Measurements from ENCODE around the gene NPAS2.

Gene NPAS2

DNA sequence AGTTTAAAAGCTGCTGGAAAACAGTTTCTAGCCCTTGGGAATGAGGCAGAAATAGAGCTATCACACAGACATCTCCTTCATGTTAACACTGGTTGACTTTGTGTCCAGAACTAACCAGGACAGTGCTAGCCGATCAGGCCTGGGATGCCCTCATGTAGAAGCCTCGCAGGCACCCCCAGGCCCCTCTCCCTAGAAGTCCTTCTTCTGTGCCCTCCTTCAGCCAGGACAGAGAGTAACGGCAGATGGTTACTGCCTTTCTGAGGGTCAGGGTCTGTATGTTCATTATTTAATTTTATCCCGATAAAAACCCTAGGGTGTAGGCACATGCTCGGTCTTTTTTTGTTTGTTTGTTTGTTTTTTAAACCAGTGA lies 171.4 kb downstream of the NPAS2 start:
- no peaks in the 10 kb centered on the region for H3K79me1 ChIP-seq (ENCODE audit: low read length)
- H3K18ac ChIP-seq (ENCODE audit: low read length), result no peak overlapping the region
- no peaks in the 10 kb centered on the region for H3K79me2 ChIP-seq (ENCODE audit: control insufficient read depth, insufficient read depth, low read length)
- no peak for DNase-seq
- no peaks in the 10 kb centered on the region for H3K4me1 ChIP-seq (ENCODE audit: control insufficient read depth, low read depth, low read length)
- H2BK120ac ChIP-seq (ENCODE audit: low read depth, low read length), result no peak overlapping the region
- no peak overlapping the region for H3K4me3 ChIP-seq (ENCODE audit: low read length)
- H3K4ac ChIP-seq (ENCODE audit: low read depth, low read length), result no peak overlapping the region
- no peak overlapping the region for H2BK5ac ChIP-seq (ENCODE audit: low read length)
- no peak overlapping the region for H3K23ac ChIP-seq (ENCODE audit: low read length)
- no peak overlapping the region for H4K8ac ChIP-seq (ENCODE audit: low read depth, low read length)
- H3K4me2 ChIP-seq (ENCODE audit: low read length), result no peak overlapping the region
- no peak overlapping the region for H3K56ac ChIP-seq (ENCODE audit: low read length)
- no peaks in the 10 kb centered on the region for H3K27me3 ChIP-seq (ENCODE audit: insufficient read depth, low read length, poor library complexity)
- no peak overlapping the region for H3K9ac ChIP-seq (ENCODE audit: low read length)
- no peak overlapping the region for H2BK15ac ChIP-seq (replicated peaks; ENCODE audit: low read depth)
- no peak overlapping the region for H2AK5ac ChIP-seq (ENCODE audit: low read length)
- no peaks in the 10 kb centered on the region for H3K36me3 ChIP-seq (ENCODE audit: control insufficient read depth, insufficient read depth, low read length)
- WGBS (ENCODE audit: extremely low coverage, insufficient coverage, low lambda C conversion rate), result no CpG with 5 or more reads among the region's 5 CpGs
- H3K27ac ChIP-seq (ENCODE audit: low read depth, low read length), result no peak overlapping the region
- H4K5ac ChIP-seq (ENCODE audit: low read length), result no peak overlapping the region

DNA sequence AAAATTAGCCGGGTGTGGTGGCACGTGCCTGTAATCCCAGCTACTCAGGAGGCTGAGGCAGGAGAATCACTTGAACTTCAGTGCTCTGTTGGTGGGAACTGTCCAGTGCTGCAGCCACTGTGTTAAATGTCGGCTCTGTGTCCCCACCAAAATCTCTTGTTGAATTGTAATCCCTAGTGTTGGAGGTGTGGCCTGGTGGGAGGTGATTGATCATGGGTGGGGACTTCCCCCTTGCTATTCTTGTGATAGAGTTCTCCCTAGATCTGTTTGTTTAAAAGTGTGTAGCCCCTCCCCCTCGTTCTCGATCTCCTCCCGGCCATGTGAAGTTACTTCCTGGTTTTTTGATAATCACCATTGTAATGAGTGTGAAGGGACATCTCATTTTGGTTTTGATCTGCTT lies 172.3 kb downstream of the NPAS2 start:
- Histone ChIP-seq H3K79me1 (ENCODE audit: low read length) (no peaks in the 10 kb centered on the region), H3K27me3 (ENCODE audit: insufficient read depth, low read length, poor library complexity) (no peaks in the 10 kb centered on the region), H2BK5ac (ENCODE audit: low read length) (no peak overlapping the region), H3K36me3 (ENCODE audit: control insufficient read depth, insufficient read depth, low read length) (no peaks in the 10 kb centered on the region), H2BK120ac (ENCODE audit: low read depth, low read length) (no peak overlapping the region), H3K18ac (ENCODE audit: low read length) (no peak overlapping the region), H3K9ac (ENCODE audit: low read length) (no peak overlapping the region), H4K5ac (ENCODE audit: low read length) (no peak overlapping the region), H3K4me1 (ENCODE audit: control insufficient read depth, low read depth, low read length) (no peaks in the 10 kb centered on the region), H2BK15ac (replicated peaks; ENCODE audit: low read depth) (no peak overlapping the region), H3K4me2 (ENCODE audit: low read length) (no peak overlapping the region), H4K8ac (ENCODE audit: low read depth, low read length) (no peak overlapping the region), H3K56ac (ENCODE audit: low read length) (no peak overlapping the region), H3K79me2 (ENCODE audit: control insufficient read depth, insufficient read depth, low read length) (no peaks in the 10 kb centered on the region), H3K4ac (ENCODE audit: low read depth, low read length) (no peak overlapping the region), H3K4me3 (ENCODE audit: low read length) (no peak overlapping the region), H2AK5ac (ENCODE audit: low read length) (no peak overlapping the region), H3K23ac (ENCODE audit: low read length) (no peak overlapping the region), H3K27ac (ENCODE audit: low read depth, low read length) (no peak overlapping the region)
- no peak for DNase-seq
- WGBS (ENCODE audit: extremely low coverage, insufficient coverage, low lambda C conversion rate), result no CpG with 5 or more reads among the region's 6 CpGs

DNA sequence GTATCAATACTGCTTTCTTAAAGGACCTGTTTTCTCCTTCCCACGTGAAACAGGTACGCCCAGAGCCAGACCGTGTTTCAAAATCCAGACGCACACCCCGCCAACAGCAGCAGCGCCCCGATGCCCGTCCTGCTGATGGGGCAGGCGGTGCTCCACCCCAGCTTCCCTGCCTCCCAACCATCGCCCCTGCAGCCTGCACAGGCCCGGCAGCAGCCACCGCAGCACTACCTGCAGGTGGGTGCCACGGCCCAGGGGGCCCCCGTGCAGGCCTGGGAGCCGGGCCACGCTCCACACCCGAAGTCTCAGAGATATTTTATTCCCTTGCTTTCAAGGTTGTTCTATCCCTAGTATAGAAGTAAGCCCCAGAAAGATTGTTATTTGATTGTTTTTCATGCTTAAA lies 173.4 kb downstream of the NPAS2 start:
- Histone ChIP-seq H3K4me2 (ENCODE audit: low read length) (no peak overlapping the region), H3K79me1 (ENCODE audit: low read length) (no peaks in the 10 kb centered on the region), H3K4me3 (ENCODE audit: low read length) (no peak overlapping the region), H4K5ac (ENCODE audit: low read length) (no peak overlapping the region), H2AK5ac (ENCODE audit: low read length) (no peak overlapping the region), H2BK15ac (replicated peaks; ENCODE audit: low read depth) (no peak overlapping the region), H2BK120ac (ENCODE audit: low read depth, low read length) (no peak overlapping the region), H3K23ac (ENCODE audit: low read length) (no peak overlapping the region), H4K8ac (ENCODE audit: low read depth, low read length) (no peak overlapping the region), H2BK5ac (ENCODE audit: low read length) (no peak overlapping the region), H3K27ac (ENCODE audit: low read depth, low read length) (no peak overlapping the region), H3K56ac (ENCODE audit: low read length) (no peak overlapping the region), H3K4ac (ENCODE audit: low read depth, low read length) (no peak overlapping the region), H3K4me1 (ENCODE audit: control insufficient read depth, low read depth, low read length) (no peaks in the 10 kb centered on the region), H3K27me3 (ENCODE audit: insufficient read depth, low read length, poor library complexity) (no peaks in the 10 kb centered on the region), H3K79me2 (ENCODE audit: control insufficient read depth, insufficient read depth, low read length) (no peaks in the 10 kb centered on the region), H3K9ac (ENCODE audit: low read length) (no peak overlapping the region), H3K36me3 (ENCODE audit: control insufficient read depth, insufficient read depth, low read length) (no peaks in the 10 kb centered on the region), H3K18ac (ENCODE audit: low read length) (no peak overlapping the region)
- DNase-seq, result no peak
- no CpG with 5 or more reads among the region's 17 CpGs for WGBS (ENCODE audit: extremely low coverage, insufficient coverage, low lambda C conversion rate)

DNA sequence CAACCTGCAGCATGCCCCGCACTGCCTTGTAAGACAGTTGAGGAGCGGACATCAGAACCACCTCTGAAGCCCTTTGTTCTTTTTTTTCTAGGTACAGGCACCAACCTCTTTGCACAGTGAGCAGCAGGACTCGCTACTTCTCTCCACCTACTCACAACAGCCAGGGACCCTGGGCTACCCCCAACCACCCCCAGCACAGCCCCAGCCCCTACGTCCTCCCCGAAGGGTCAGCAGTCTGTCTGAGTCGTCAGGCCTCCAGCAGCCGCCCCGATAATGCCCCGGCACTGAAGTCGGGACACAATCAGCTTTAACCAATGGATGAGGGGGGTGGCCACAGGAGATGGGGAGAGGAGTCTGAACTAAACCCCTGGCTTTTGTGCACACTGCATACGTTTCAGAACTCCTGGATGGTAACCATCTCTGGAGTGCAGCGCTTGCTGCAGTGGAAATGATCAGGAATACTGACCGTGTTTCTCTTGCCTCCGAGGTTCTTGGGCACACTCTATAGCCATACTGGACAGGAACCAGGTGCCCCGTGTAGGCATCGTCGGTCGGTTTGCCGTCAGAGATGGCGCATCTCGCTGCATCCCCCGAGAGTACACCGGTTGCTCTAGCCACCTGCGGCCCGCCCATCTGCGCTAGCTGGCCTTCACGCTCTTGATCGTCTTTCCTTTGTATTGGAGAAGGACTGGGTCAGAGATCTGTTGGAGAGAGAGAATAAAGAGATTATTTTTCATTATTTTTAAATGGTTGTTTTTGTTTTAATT lies 175.6 kb downstream of the NPAS2 start:
- Histone ChIP-seq H3K4ac (ENCODE audit: low read depth, low read length) (no peak overlapping the region), H3K18ac (ENCODE audit: low read length) (no peak overlapping the region), H3K4me1 (ENCODE audit: control insufficient read depth, low read depth, low read length) (no peaks in the 10 kb centered on the region), H3K36me3 (ENCODE audit: control insufficient read depth, insufficient read depth, low read length) (no peaks in the 10 kb centered on the region), H3K4me2 (ENCODE audit: low read length) (no peak overlapping the region), H3K79me1 (ENCODE audit: low read length) (no peaks in the 10 kb centered on the region), H3K9ac (ENCODE audit: low read length) (no peak overlapping the region), H3K79me2 (ENCODE audit: control insufficient read depth, insufficient read depth, low read length) (no peaks in the 10 kb centered on the region), H2BK5ac (ENCODE audit: low read length) (no peak overlapping the region), H3K4me3 (ENCODE audit: low read length) (no peak overlapping the region), H3K23ac (ENCODE audit: low read length) (no peak overlapping the region), H2BK15ac (replicated peaks; ENCODE audit: low read depth) (no peak overlapping the region), H3K27me3 (ENCODE audit: insufficient read depth, low read length, poor library complexity) (no peaks in the 10 kb centered on the region), H4K8ac (ENCODE audit: low read depth, low read length) (no peak overlapping the region), H2BK120ac (ENCODE audit: low read depth, low read length) (no peak overlapping the region), H4K5ac (ENCODE audit: low read length) (no peak overlapping the region), H2AK5ac (ENCODE audit: low read length) (no peak overlapping the region), H3K27ac (ENCODE audit: low read depth, low read length) (no peak overlapping the region), H3K56ac (ENCODE audit: low read length) (no peak overlapping the region)
- no peak for DNase-seq
- no CpG with 5 or more reads among the region's 28 CpGs for WGBS (ENCODE audit: extremely low coverage, insufficient coverage, low lambda C conversion rate)

DNA sequence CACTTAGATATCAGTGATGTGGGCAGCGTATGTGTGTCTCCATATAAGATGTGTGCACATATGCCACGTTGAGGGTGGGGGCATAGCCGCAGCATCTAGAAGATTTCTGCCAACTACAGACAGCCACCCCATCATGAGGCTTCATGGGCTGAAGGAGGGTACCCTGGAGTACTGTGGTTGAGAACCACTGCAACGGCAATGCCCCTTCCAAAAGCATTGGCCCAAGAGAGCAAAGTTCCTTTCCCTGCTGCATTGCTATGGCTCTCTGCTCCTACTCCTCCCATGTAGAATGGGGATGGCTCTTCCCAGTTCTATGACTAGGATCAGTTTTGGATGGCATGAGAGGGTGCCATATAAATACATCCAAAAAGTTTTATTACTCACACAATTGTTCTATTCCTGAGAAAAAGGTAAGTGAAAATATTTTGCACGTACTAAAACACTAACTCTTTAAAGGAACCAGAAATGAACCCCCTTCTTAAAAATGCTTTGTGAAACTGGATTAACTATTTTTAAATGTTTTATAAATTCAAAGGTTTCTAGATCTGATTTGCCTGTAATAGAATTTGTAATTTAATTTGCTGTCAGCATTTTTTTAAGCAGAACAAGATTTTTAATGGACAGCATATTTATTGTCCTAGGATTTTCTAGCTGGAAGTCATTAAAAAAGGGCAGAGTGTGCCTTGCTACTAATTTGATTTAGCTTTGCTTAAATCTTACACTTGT lies 177.7 kb downstream of the NPAS2 start:
- H2BK120ac ChIP-seq (ENCODE audit: low read depth, low read length), result no peak overlapping the region
- H4K8ac ChIP-seq (ENCODE audit: low read depth, low read length), result no peak overlapping the region
- no peaks in the 10 kb centered on the region for H3K4me1 ChIP-seq (ENCODE audit: control insufficient read depth, low read depth, low read length)
- H3K23ac ChIP-seq (ENCODE audit: low read length), result no peak overlapping the region
- no peak for DNase-seq
- no peak overlapping the region for H2BK5ac ChIP-seq (ENCODE audit: low read length)
- H3K9ac ChIP-seq (ENCODE audit: low read length), result no peak overlapping the region
- peaks cover 5% of the 10 kb centered on the region for H3K79me2 ChIP-seq (ENCODE audit: control insufficient read depth, insufficient read depth, low read length)
- H3K27ac ChIP-seq (ENCODE audit: low read depth, low read length), result no peak overlapping the region
- WGBS (ENCODE audit: extremely low coverage, insufficient coverage, low lambda C conversion rate), result no CpG with 5 or more reads among the region's 5 CpGs
- H2AK5ac ChIP-seq (ENCODE audit: low read length), result no peak overlapping the region
- no peak overlapping the region for H3K4ac ChIP-seq (ENCODE audit: low read depth, low read length)
- no peak overlapping the region for H2BK15ac ChIP-seq (replicated peaks; ENCODE audit: low read depth)
- H3K56ac ChIP-seq (ENCODE audit: low read length), result no peak overlapping the region
- H3K4me2 ChIP-seq (ENCODE audit: low read length), result no peak overlapping the region
- H3K27me3 ChIP-seq (ENCODE audit: insufficient read depth, low read length, poor library complexity), result no peaks in the 10 kb centered on the region
- no peak overlapping the region for H3K18ac ChIP-seq (ENCODE audit: low read length)
- no peaks in the 10 kb centered on the region for H3K36me3 ChIP-seq (ENCODE audit: control insufficient read depth, insufficient read depth, low read length)
- no peak overlapping the region for H3K4me3 ChIP-seq (ENCODE audit: low read length)
- H3K79me1 ChIP-seq (ENCODE audit: low read length), result no peaks in the 10 kb centered on the region
- H4K5ac ChIP-seq (ENCODE audit: low read length), result no peak overlapping the region

Data from mesendoderm (in vitro differentiated cells).